Endothelial cell of umbilical vein (primary cell): Measurements from ENCODE around the gene TBC1D13. TPM values are rescaled to one million over a fixed set of nuclear protein-coding genes. Genes with fewer than 3 reads are reported as not detected.

ENCODE experiments used
- BruUV-seq: library from RNA; stranded (reverse); fragments of 400-500 nt; replicated peaks from 2 replicates; lab custom pipeline; 2021; lab: Mats Ljungman, UMichigan
- CTCF ChIA-PET: fragments of 300-600, 350-600 bp; sonication (Branson Sonifier 250); formaldehyde crosslinking; loops from one replicate; lab custom pipeline; 2021; ENCODE audit warnings: antibody characterized with exemption, inconsistent platforms; lab: Charles Lee
- POLR2A ChIA-PET: fragments of 300-600, 350-600 bp; sonication (Branson Sonifier 250); formaldehyde crosslinking; loops from one replicate; lab custom pipeline; 2021; ENCODE audit warnings: antibody characterized with exemption, inconsistent platforms; lab: Charles Lee
- DNase-seq: peaks from one replicate; pipeline ENCODE4 v3.0.0-alpha.2; 2011; ENCODE audit warnings: low read depth, low spot score
- FAIRE-seq: peaks from 2 replicates; lab custom pipeline; 2011; peaks lifted over from hg19 to GRCh38; lab: Jason Lieb, UNC
- H2AFZ ChIP-seq: 2 replicates; pipeline ENCODE4 v1.6.0; 2012; ENCODE audit warnings: low read depth, low read length, control low read depth, inconsistent platforms
- H3K27ac ChIP-seq: 2 replicates; pipeline ENCODE4 v1.5.1; 2011; ENCODE audit warnings: low read depth, mild to moderate bottlenecking, control low read depth, low read length, moderate library complexity; ENCODE audit not compliant: insufficient read depth
- H3K27me3 ChIP-seq, 2 experiments: 2 replicates each; pipeline versions ENCODE4 v1.6.0 to v1.6.1; 2011; ENCODE audit warnings: low read length in 2 of 2, mixed read lengths in 1 of 2; ENCODE audit not compliant: control insufficient read depth in 2 of 2, insufficient read depth in 2 of 2
- H3K36me3 ChIP-seq, 2 experiments: 2 replicates in 1 of 2; 3 replicates in 1 of 2; pipeline ENCODE4 v1.5.1; 2011; ENCODE audit warnings: low read length in 2 of 2, mild to moderate bottlenecking in 1 of 2, moderate library complexity in 1 of 2; ENCODE audit not compliant: control insufficient read depth in 2 of 2, insufficient read depth in 2 of 2; ENCODE audit errors: extremely low read depth in 1 of 2
- H3K4me1 ChIP-seq: 3 replicates; pipeline ENCODE4 v1.5.1; 2011; ENCODE audit warnings: mild to moderate bottlenecking, low read length; ENCODE audit not compliant: control insufficient read depth, insufficient read depth; ENCODE audit errors: extremely low read depth
- H3K4me2 ChIP-seq: 2 replicates; pipeline ENCODE4 v1.6.1; 2011; ENCODE audit warnings: low read length, control low read depth, mixed read lengths; ENCODE audit not compliant: insufficient read depth
- H3K4me3 ChIP-seq, 3 experiments: fragments of 200-600 bp in 1 of 3; sonication (generic), shearing (Covaris generic) in 1 of 3; replicated peaks in 1 of 3; 2 replicates each; pipeline ENCODE4 v1.5.1; 2011 to 2016; ENCODE audit warnings: control low read depth in 3 of 3, low read length in 3 of 3, mild to moderate bottlenecking in 2 of 3, inconsistent platforms in 1 of 3, low read depth in 1 of 3, moderate library complexity in 1 of 3; ENCODE audit not compliant: insufficient read depth in 1 of 3
- H3K79me2 ChIP-seq: 2 replicates; pipeline ENCODE4 v1.6.0; 2012; ENCODE audit warnings: low read length, inconsistent platforms; ENCODE audit not compliant: control insufficient read depth, insufficient read depth
- H3K9ac ChIP-seq: replicated peaks from 2 replicates; pipeline ENCODE3; 2011; ENCODE audit warnings: low read length, control low read depth; ENCODE audit not compliant: insufficient read depth; ENCODE audit errors: extremely low read depth
- H3K9me1 ChIP-seq: replicated peaks from 3 replicates; pipeline ENCODE4 v1.6.0; 2011; ENCODE audit warnings: mild to moderate bottlenecking, low read length; ENCODE audit not compliant: control insufficient read depth, insufficient read depth; ENCODE audit errors: extremely low read depth
- H3K9me3 ChIP-seq: replicated peaks from 2 replicates; pipeline ENCODE4 v1.5.1; 2012; ENCODE audit warnings: low read length, inconsistent platforms; ENCODE audit not compliant: control insufficient read depth, insufficient read depth
- H4K20me1 ChIP-seq: replicated peaks from 2 replicates; pipeline ENCODE3; 2011; ENCODE audit warnings: mild to moderate bottlenecking, low read length; ENCODE audit not compliant: control insufficient read depth, insufficient read depth; ENCODE audit errors: extremely low read depth
- CTCF ChIP-seq, 2 donors: IDR thresholded peaks; 1 replicate in 1 of 2; 2 replicates in 1 of 2; pipeline ENCODE4 v1.5.1; 2011; ENCODE audit warnings: low read length in 2 of 2, mild to moderate bottlenecking in 2 of 2, moderate library complexity in 2 of 2, control low read depth in 1 of 2, inconsistent platforms in 1 of 2, low read depth in 1 of 2; ENCODE audit not compliant: insufficient read depth in 1 of 2; ENCODE audit errors: extremely low read depth in 1 of 2
- EZH2 ChIP-seq: IDR thresholded peaks from 2 replicates; pipeline ENCODE4 v1.6.1; 2012; ENCODE audit warnings: borderline replicate concordance, low read depth, mild to moderate bottlenecking, moderate library complexity, low read length, inconsistent platforms; ENCODE audit not compliant: severe bottlenecking
- FOS ChIP-seq: IDR thresholded peaks from 2 replicates; pipeline ENCODE4 v1.6.1; 2011; ENCODE audit warnings: mild to moderate bottlenecking, low read length, moderate library complexity, borderline replicate concordance; ENCODE audit not compliant: insufficient read depth
- GATA2 ChIP-seq: IDR thresholded peaks from 2 replicates; pipeline ENCODE4 v1.7.0; 2011; ENCODE audit warnings: low read depth, mild to moderate bottlenecking, moderate library complexity, mixed read lengths, low read length; ENCODE audit not compliant: insufficient read length, insufficient read depth
- JUN ChIP-seq: IDR thresholded peaks from 2 replicates; pipeline ENCODE4 v1.6.1; 2011; ENCODE audit warnings: borderline replicate concordance, low read depth; ENCODE audit not compliant: insufficient read length, insufficient read depth
- MYC ChIP-seq: IDR thresholded peaks from one replicate; pipeline ENCODE4 v1.6.1; 2011; ENCODE audit warnings: mild to moderate bottlenecking, low read depth, low read length
- POLR2A ChIP-seq: IDR thresholded peaks from 2 replicates; pipeline ENCODE4 v1.6.1; 2012; ENCODE audit warnings: low read depth, mild to moderate bottlenecking, control low read depth, low read length
- dilution Hi-C: fragments of 300-500 bp; cut with MboI; formaldehyde crosslinking; loops from one replicate; pipeline ENCODE4 v1.15.0; 2019; ENCODE audit warnings: low sequenced_read_pairs; ENCODE audit not compliant: extremely low pct_ligation_motif_present
- intact Hi-C: fragments of 100-400 bp; cut with micrococcal nuclease; formaldehyde crosslinking; loops from one replicate; pipeline ENCODE4 v1.10.0; 2022
- polyA plus RNA-seq, 4 experiments: library from polyadenylated mRNA; depleted of rRNA in 3 of 4; stranded (reverse) in 3 of 4; unstranded in 1 of 4; fragments of >200 nt; gene quantifications; 2 replicates each; pipeline versions ENCODE4 v1.2.1 to v1.2.3, GENCODE V29; 2011 to 2012; ENCODE audit warnings: missing spikeins in 1 of 4
- total RNA-seq: library from RNA; stranded (reverse); gene quantifications from 2 replicates; pipeline ENCODE4 v1.2.3, GENCODE V29; 2021
- TF ChIP-seq, protein P1 (sequence below): IDR thresholded peaks from 2 replicates; pipeline ENCODE4 v1.6.1; 2011; ENCODE audit not compliant: insufficient read depth, insufficient read length

Gene TBC1D13
- total and polyA plus RNA-seq, 2 donors (not counting 3 experiments of a cell fraction or from before 2014, with no cell fraction given), result 35.1 to 41.9 TPM

DNA sequence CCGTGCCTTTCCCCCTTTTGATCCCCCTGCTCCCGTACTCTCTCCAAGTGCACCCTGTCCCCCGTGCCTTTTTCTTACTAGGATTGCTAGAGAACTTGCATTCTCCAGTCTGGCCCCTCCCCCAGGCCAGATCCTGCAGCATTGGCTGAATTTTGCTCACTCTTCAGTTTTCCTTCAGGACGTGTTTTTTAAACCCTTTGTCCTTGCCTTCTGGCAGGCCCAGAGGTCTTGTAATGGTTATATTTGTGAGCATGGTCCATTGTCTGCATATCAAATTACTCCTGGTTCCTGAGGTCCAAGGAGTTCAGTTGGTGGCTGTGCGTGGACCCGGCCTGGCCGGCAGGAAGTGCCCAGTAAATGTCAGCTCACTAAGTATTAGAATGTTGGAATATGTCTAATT, 606 bp downstream of the TBC1D13 start:
- Histone ChIP-seq H3K9ac (peak overlapping the region; percentile 35), H3K4me1 (peaks cover 11% of the 10 kb centered on the region), H3K4me3 (peak overlapping the region; percentile 50 to 94 (median 77)), H3K79me2 (peaks cover 13% of the 10 kb centered on the region), H3K27me3 (no peaks in the 10 kb centered on the region), H3K36me3 (peaks cover 7 to 18% of the 10 kb centered on the region in 2 experiments), H3K9me3 (no peaks in the 10 kb centered on the region), H3K9me1 (no peaks in the 10 kb centered on the region), H4K20me1 (no peaks in the 10 kb centered on the region), H3K4me2 (peak overlapping the region; percentile 71), H3K27ac (no peak overlapping the region), H2AFZ (peak overlapping the region; percentile 56)
- FAIRE-seq (no peak), DNase-seq (peak; percentile 25)
- BruUV-seq, result TSS peak; percentile 27
- intact Hi-C loops, result loop anchor here (1.0 to 5.0 kb wide), 4 partner anchors 15 to 241 kb away; partner anchors contain the start of genes ENDOG and SH3GLB2
- ChIA-PET CTCF (interaction anchor here (1.0 to 2.0 kb wide), 5 partner anchors 17 to 86 kb away, joined by 3 to 9 read pairs (median 5); partner anchors contain the start of genes ENDOG and PKN3), POLR2A (no interaction called here)
- no peak for TF ChIP-seq POLR2A
- no peak for TF ChIP-seq EZH2
- TF ChIP-seq, protein P1, sequence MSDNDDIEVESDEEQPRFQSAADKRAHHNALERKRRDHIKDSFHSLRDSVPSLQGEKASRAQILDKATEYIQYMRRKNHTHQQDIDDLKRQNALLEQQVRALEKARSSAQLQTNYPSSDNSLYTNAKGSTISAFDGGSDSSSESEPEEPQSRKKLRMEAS, result no peak
- no peak for TF ChIP-seq JUN
- TF ChIP-seq FOS, result no peak
- no peak for TF ChIP-seq GATA2
- no peak for TF ChIP-seq CTCF (IDR thresholded peaks at IDR 0.05; ENCODE audit: extremely low read depth in 1 of 2, insufficient read depth in 1 of 2, low read depth in 1 of 2, low read length in 2 of 2)
- no peak for TF ChIP-seq MYC
- dilution Hi-C loops, result no loop called here
